HG03045 (cell line): Measurements from ENCODE around the gene AUH.
"Not testable (repeated sequence)": the region's sequence is repeated elsewhere in the genome, so short reads cannot be mapped to it uniquely, and the experiment has no call there.

Experiments
- ATAC-seq: cut with Tn5 transposase; IDR thresholded peaks from one replicate; pipeline ENCODE4 v1.9.1; 2021; ENCODE audit warnings: mild to moderate bottlenecking, moderate library complexity; ENCODE audit not compliant: unreplicated experiment

AUH gene

DNA sequence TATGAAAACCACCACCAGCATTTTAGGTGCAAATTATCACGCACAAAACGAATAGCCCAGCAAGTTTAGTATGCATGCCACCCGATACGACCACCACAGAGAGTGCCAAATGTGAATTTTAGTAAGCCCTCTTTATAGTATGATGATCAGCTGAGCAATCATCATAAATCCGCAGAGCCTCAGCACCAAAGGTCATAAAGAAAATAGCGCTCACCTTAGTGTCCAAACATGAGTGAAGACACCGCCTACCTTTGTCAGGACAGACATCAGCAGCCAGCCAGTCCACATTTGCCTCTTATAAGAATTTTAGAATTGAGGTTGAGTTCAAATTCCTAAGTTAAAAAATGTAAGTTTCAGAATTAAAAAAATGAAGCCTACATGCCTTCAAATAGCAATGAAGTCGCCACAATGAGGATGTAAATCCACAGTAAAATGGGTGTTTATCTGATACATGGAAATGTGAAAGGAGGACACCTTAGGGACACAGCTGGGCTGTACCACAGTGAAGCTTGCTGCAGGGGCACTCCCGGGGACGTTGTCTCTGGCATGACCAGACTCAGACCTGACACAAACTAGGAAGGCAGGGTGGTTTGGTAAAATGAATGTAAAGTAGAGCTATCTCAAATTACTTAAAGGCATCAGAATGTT, 149.0 kb downstream of the AUH start:
- ATAC-seq, result no peak

- no peak for ATAC-seq
These were observed 149.8 kb downstream of the AUH start for GRCh38 chr9:91211919-91212318.

DNA sequence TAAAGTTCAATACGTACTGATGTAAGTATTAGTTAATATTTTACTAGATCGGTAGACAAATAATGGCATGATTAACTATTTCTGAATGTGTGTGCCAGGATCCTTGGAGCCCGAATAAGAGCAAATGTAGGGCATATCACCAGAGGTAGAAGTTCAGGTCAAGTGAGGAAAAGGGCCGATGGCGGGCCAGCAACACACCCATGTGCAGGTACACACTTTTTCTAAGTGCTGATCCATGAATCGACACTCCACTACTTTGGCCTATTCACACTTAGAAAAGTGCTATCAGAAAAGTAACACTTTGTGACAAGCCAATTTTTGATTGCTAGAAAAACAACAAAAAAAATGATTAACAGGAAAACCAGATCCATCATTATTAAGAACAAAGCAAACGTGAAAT, 150.3 kb downstream of the AUH start:
- no peak for ATAC-seq

- no peak for ATAC-seq
These were observed 151.4 kb downstream of the AUH start for GRCh38 chr9:91210318-91210717.

- ATAC-seq, result no peak
These were observed 152.9 kb downstream of the AUH start for GRCh38 chr9:91208837-91209236.

DNA sequence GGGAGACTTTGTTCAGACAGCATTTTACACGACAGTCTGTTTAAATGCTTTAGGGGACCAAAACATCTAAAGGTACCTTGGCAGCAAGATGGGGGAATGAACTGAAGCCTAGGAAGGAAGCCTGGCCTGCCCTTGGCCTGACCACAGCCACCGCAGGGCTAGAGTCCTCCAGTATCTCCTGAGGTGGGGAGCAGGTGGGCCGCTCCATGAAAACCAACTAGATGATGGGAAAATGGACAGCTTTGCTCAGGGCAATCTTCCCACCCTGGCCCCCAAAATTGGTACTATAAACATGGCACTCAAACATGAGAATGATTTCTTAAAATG, 153.3 kb downstream of the AUH start:
- no peak for ATAC-seq

- ATAC-seq, result peak; percentile 87
These were observed 153.8 kb downstream of the AUH start for GRCh38 chr9:91207729-91208418.

- no peak for ATAC-seq
These were observed 154.4 kb downstream of the AUH start for GRCh38 chr9:91207397-91207728.

DNA sequence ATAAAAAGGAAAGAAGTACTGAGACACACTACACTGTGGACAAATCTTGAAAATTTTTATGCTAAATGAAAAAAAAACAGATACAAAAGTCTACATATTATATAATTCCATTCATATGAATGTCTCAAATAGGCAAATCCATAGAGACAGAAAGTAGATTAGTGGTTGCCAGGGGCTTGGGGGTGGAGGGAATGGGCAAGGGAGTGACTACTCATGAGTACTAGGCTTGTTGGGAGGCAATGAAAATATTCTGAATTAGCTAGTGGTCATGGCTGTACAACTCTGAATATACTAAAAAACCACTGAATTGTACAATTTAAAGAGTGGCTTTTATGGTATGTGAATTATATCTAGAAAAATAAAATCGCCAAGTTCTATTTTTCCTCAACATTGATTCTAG, 154.9 kb downstream of the AUH start:
- no peak for ATAC-seq

GRCh38 chr9:91202736-91203283, 158.9 kb downstream of the AUH start:
- no peak for ATAC-seq

DNA sequence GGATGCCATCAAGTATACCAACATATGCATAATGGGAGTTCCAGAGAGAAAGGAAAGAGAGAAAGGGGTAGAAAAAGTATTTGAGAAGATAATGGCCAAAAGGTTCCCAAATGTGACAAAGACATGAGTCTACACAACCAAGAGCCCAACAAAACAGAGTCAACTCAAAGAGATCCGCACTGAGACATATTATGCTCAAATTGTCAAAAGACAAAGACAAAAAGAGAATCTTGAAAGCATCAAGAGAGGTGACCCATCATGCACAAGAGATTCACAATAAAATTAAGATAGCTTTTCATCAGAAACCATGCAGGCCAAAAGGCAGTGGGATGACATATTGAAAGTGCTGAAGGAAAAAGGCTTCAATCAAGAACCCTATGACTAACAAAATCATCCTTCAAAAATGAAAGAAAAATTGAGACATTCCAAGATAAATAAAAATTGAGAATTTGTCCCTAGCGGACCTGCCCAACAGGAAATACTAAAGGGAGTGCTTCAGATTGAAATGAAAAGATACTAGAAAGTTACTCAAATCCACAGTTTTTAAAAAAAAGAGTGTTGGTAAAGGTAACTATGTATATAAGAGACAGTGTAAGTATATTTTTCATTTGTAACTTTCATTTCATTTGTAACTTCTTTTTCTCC, 160.9 kb downstream of the AUH start:
- no peak for ATAC-seq

DNA sequence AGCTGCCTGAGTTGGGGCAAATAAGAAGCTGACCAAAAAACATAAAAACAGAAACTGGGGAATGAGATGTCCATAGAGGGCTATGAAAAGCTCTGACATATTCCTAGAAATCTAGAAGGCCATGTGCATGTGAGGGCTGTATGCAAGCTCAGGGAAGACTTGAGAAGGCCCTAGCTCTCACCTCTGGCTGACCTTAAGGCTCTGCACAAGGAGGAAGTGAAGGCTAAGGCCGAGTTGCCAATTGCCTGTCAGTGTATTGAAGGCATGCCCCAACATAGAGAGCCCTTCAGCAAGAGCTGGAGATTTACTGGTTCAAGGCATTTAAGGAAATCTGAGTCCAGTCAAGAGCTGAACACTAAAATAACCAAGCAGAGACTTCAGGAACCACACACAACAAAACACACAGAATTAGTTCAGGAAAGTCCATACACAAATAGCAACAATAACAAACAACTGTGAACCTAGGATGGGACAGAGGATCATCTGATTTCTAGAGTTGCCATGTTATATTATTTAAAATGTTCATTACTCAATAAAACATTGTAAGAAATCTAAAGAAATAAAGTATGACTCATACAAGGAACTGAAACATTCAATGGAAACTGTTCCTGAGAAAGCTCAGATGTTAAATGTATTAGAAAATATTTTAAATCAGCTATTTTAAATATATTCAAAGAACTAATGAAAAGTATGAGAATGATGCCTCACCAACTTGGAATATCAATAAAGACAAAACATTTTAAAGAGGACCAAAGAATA, 161.8 kb downstream of the AUH start:
- no peak for ATAC-seq

DNA sequence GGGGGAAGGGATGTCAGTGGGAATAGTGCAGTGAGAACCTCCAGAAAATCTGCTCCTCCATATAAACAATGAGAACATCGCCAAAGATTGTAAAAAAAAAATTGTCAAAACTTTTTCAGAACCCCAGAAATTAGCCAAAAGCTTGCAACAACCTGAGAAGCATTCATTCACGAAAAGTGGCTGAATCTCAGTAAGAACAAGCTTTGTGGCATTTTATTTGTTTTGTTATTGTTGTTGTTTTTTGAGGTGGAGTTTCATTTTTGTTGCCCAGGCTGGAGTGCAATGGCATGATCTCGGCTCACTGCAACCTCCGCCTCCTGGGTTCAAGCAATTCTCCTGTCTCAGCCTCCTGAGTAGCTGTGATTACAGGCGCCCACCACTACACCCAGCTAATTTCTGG, 162.8 kb downstream of the AUH start:
- ATAC-seq, result not testable (repeated sequence)

GRCh38 chr9:91198405-91198804, 163.3 kb downstream of the AUH start:
- ATAC-seq, result no peak

GRCh38 chr9:91197232-91198181, 164.2 kb downstream of the AUH start:
- no peak for ATAC-seq

GRCh38 chr9:91196103-91196950, 165.4 kb downstream of the AUH start:
- no peak for ATAC-seq

DNA sequence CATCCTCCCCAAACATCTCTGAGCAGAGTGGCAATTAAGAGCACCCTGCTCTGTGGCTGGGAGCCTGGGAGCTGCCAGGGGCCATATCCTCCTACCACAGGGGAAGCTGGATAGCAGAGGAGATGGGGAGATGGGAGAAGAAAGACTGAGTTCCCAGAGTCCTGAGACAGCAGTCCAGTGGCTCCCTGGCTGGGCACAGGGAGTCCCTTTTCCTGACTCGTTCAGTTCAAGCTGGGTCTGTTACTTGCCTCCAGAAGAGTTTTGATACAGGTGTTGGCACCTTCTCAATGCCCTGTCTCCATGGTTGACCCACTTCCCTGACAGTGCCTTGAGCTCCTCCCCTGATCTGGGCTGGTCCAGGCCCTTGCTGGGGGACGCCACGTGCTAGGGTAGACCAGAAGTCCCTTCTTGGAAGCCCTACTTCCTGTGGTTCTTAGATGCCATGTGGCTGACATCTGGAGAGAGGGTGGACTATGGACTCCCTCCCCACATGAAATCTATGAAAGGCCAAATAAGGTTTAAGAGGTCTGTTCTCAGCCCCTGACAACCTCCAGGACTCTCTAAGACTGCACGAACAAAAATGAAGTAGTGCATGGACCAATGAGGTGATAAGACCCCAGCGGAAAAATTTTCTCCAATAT, 166.2 kb downstream of the AUH start:
- ATAC-seq, result no peak

GRCh38 chr9:91193658-91194391, 167.9 kb downstream of the AUH start:
- peak; percentile 65 for ATAC-seq
